ENCODE data around the gene PUM1.

PUM1 gene

GRCh38 chr1:30907481-30908315, 157.8 kb downstream of the PUM1 start:
- TF ChIP-seq TAF1 (IDR thresholded peaks at IDR 0.05; ENCODE audit: borderline replicate concordance, insufficient read depth, low read length) (no peak), REST (IDR thresholded peaks at IDR 0.05; ENCODE audit: insufficient read depth in 1 of 2, low read depth in 2 of 2, low read length in 2 of 2) (no peak), FOXP2 (optimal IDR thresholded peaks at IDR 0.05; ENCODE audit: borderline replicate concordance, extremely low read depth, extremely low read length, insufficient read depth) (no peak), SIN3A (IDR thresholded peaks at IDR 0.05; ENCODE audit: borderline replicate concordance, insufficient read depth, low read length) (no peak), POLR2AphosphoS5 (IDR thresholded peaks at IDR 0.05; ENCODE audit: low read depth, low read length) (no peak)

- TF ChIP-seq POLR2AphosphoS5 (IDR thresholded peaks at IDR 0.05; ENCODE audit: low read depth, low read length) (no peak), SIN3A (IDR thresholded peaks at IDR 0.05; ENCODE audit: borderline replicate concordance, insufficient read depth, low read length) (no peak), TAF1 (IDR thresholded peaks at IDR 0.05; ENCODE audit: borderline replicate concordance, insufficient read depth, low read length) (no peak), FOXP2 (optimal IDR thresholded peaks at IDR 0.05; ENCODE audit: borderline replicate concordance, extremely low read depth, extremely low read length, insufficient read depth) (no peak), REST (IDR thresholded peaks at IDR 0.05; ENCODE audit: insufficient read depth in 1 of 2, low read depth in 2 of 2, low read length in 2 of 2) (no peak)
These were observed 158.7 kb downstream of the PUM1 start for GRCh38 chr1:30906631-30907441.

GRCh38 chr1:30905916-30906620, 159.4 kb downstream of the PUM1 start:
- TF ChIP-seq FOXP2 (optimal IDR thresholded peaks at IDR 0.05; ENCODE audit: borderline replicate concordance, extremely low read depth, extremely low read length, insufficient read depth) = no peak
- no peak for TF ChIP-seq REST (IDR thresholded peaks at IDR 0.05; ENCODE audit: insufficient read depth in 1 of 2, low read depth in 2 of 2, low read length in 2 of 2)
- no peak for TF ChIP-seq POLR2AphosphoS5 (IDR thresholded peaks at IDR 0.05; ENCODE audit: low read depth, low read length)
- TF ChIP-seq SIN3A (IDR thresholded peaks at IDR 0.05; ENCODE audit: borderline replicate concordance, insufficient read depth, low read length) = no peak
- no peak for TF ChIP-seq TAF1 (IDR thresholded peaks at IDR 0.05; ENCODE audit: borderline replicate concordance, insufficient read depth, low read length)

GRCh38 chr1:30905403-30905802, 160.1 kb downstream of the PUM1 start:
- TF ChIP-seq TAF1 (IDR thresholded peaks at IDR 0.05; ENCODE audit: borderline replicate concordance, insufficient read depth, low read length) = no peak
- no peak for TF ChIP-seq POLR2AphosphoS5 (IDR thresholded peaks at IDR 0.05; ENCODE audit: low read depth, low read length)
- TF ChIP-seq FOXP2 (optimal IDR thresholded peaks at IDR 0.05; ENCODE audit: borderline replicate concordance, extremely low read depth, extremely low read length, insufficient read depth) = no peak
- TF ChIP-seq REST (IDR thresholded peaks at IDR 0.05; ENCODE audit: insufficient read depth in 1 of 2, low read depth in 2 of 2, low read length in 2 of 2) = no peak
- TF ChIP-seq SIN3A (IDR thresholded peaks at IDR 0.05; ENCODE audit: borderline replicate concordance, insufficient read depth, low read length) = no peak

Data from PFSK-1 (cell line).